Osteoblast (primary cell): ENCODE data around the gene IMPDH2. TPM values are rescaled to one million over a fixed set of nuclear protein-coding genes. Genes with fewer than 3 reads are reported as not detected.

Experiments used
- DNase-seq: peaks from one replicate; pipeline ENCODE4 v3.0.0; 2011; ENCODE audit warnings: low spot score, mixed read lengths; ENCODE audit not compliant: insufficient read length; ENCODE audit errors: missing footprints
- H2AFZ ChIP-seq: 2 replicates; pipeline ENCODE4 v1.6.0; 2011; ENCODE audit warnings: mild to moderate bottlenecking, low read length
- H3K27ac ChIP-seq: 2 replicates; pipeline ENCODE4 v1.5.1; 2011; ENCODE audit warnings: mild to moderate bottlenecking, low read depth, low read length, moderate library complexity
- H3K27me3 ChIP-seq: 2 replicates; pipeline ENCODE4 v1.6.0; 2012; ENCODE audit warnings: mild to moderate bottlenecking, control low read depth, inconsistent platforms, low read length, moderate library complexity; ENCODE audit not compliant: insufficient read depth
- H3K36me3 ChIP-seq: 2 replicates; pipeline ENCODE4 v1.5.1; 2011; ENCODE audit warnings: mild to moderate bottlenecking, low read length, control low read depth, moderate library complexity; ENCODE audit not compliant: insufficient read depth
- H3K4me1 ChIP-seq: 2 replicates; pipeline ENCODE4 v1.5.1; 2011; ENCODE audit warnings: mild to moderate bottlenecking, low read length, control low read depth, moderate library complexity; ENCODE audit not compliant: insufficient read depth
- H3K4me2 ChIP-seq: 2 replicates; pipeline ENCODE4 v1.6.0; 2011; ENCODE audit warnings: mild to moderate bottlenecking, low read length; ENCODE audit not compliant: insufficient read depth
- H3K4me3 ChIP-seq: fragments of 200-600 bp; sonication (generic); 3 replicates; pipeline ENCODE4 v1.5.1; 2012; ENCODE audit warnings: mild to moderate bottlenecking, low read length, inconsistent platforms; ENCODE audit not compliant: insufficient read depth
- H3K79me2 ChIP-seq: 2 replicates; pipeline ENCODE4 v1.6.0; 2012; ENCODE audit warnings: mild to moderate bottlenecking, low read length, control low read depth, inconsistent platforms; ENCODE audit not compliant: insufficient read depth
- H3K9me3 ChIP-seq: 2 replicates; pipeline ENCODE4 v1.5.1; 2011; ENCODE audit warnings: low read depth, low read length, control low read depth
- H4K20me1 ChIP-seq: 2 replicates; pipeline ENCODE4 v1.6.0; 2012; ENCODE audit warnings: mild to moderate bottlenecking, low read length, control low read depth; ENCODE audit not compliant: insufficient read depth
- total RNA-seq: library from RNA; depleted of rRNA; stranded (reverse); fragments of >200 nt; gene quantifications from 2 replicates; pipeline ENCODE4 v1.2.3, GENCODE V29; 2012
- TF ChIP-seq, protein P1 (sequence below): IDR thresholded peaks from 2 replicates; pipeline ENCODE4 v1.5.1; 2011; ENCODE audit warnings: mild to moderate bottlenecking, low read depth, low read length, moderate library complexity; ENCODE audit errors: extremely low read depth

The IMPDH2 gene
- total RNA-seq, 1 donor, result 273 TPM

DNA sequence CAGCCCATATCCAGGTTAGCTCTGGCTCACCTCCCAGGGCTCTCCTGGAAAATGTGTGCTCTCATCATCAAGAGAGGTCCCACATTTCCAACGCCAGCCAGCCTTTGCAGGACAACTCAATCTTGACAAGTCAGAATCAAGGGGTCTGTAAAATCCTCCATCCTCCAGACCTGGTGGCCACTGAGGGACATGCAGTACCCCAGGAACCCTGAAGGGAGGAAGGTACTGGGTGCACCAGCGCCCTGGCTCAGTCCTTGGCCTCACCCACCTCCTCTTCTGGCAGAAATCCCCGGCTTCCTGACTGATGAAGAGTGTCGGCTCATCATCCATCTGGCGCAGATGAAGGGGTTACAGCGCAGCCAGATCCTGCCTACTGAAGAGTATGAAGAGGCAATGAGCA is 28.0 kb downstream of the IMPDH2 start:
- TF ChIP-seq, protein P1, sequence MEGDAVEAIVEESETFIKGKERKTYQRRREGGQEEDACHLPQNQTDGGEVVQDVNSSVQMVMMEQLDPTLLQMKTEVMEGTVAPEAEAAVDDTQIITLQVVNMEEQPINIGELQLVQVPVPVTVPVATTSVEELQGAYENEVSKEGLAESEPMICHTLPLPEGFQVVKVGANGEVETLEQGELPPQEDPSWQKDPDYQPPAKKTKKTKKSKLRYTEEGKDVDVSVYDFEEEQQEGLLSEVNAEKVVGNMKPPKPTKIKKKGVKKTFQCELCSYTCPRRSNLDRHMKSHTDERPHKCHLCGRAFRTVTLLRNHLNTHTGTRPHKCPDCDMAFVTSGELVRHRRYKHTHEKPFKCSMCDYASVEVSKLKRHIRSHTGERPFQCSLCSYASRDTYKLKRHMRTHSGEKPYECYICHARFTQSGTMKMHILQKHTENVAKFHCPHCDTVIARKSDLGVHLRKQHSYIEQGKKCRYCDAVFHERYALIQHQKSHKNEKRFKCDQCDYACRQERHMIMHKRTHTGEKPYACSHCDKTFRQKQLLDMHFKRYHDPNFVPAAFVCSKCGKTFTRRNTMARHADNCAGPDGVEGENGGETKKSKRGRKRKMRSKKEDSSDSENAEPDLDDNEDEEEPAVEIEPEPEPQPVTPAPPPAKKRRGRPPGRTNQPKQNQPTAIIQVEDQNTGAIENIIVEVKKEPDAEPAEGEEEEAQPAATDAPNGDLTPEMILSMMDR, result no peak
- Histone ChIP-seq H3K27ac (no peak overlapping the region), H3K9me3 (no peaks in the 10 kb centered on the region), H3K4me1 (peaks cover 2% of the 10 kb centered on the region), H3K4me2 (no peak overlapping the region), H3K36me3 (no peaks in the 10 kb centered on the region), H3K27me3 (no peaks in the 10 kb centered on the region), H3K4me3 (no peak overlapping the region), H4K20me1 (peaks cover 2% of the 10 kb centered on the region), H3K79me2 (peaks cover 3% of the 10 kb centered on the region), H2AFZ (no peak overlapping the region)
- peak; percentile 60 for DNase-seq

DNA sequence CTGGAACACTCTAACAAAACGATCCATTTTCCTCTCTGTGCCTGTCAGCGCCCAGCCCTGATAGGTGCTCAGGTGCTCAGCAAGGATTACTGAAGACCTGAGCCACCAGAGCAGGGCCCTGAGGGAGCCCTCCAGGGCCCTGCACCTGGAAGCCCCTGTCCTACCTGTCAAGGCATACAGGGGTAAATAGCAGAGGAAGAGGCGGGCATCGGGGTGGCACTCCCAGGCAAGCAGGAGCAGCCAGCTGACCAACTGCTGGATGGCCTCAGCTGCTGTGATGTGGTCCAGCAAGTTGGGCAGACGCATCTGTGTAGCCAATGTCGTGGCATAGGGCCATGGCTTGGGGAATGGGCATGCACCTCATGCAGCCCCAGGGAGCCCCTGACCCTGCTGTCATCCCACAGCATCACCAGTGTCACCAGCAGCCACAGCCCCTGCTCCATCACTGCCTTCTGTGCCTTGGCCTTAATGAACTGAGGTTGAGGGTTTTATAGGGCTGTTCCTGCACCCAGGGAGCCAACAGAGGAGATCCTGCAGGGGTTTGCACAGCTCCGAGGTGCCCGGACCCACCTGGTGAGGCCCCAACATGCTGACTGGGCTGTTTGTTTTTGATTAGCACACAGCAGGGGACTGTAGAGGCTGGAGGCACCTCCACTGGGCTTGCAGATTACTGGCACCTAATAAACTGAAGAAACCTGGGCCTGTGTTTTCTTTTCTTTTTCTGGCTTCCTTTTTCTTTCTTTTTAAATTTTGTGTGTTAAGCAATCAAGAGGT is 29.9 kb downstream of the IMPDH2 start:
- H2AFZ ChIP-seq, result no peak overlapping the region
- peaks cover 2% of the 10 kb centered on the region for H4K20me1 ChIP-seq
- H3K79me2 ChIP-seq, result peaks cover 9% of the 10 kb centered on the region
- no peaks in the 10 kb centered on the region for H3K9me3 ChIP-seq
- DNase-seq, result peak; percentile 15
- no peaks in the 10 kb centered on the region for H3K4me1 ChIP-seq
- H3K27me3 ChIP-seq, result no peaks in the 10 kb centered on the region
- H3K27ac ChIP-seq, result no peak overlapping the region
- H3K36me3 ChIP-seq, result peaks cover 4% of the 10 kb centered on the region
- no peak overlapping the region for H3K4me3 ChIP-seq
- no peak overlapping the region for H3K4me2 ChIP-seq
- TF ChIP-seq, protein P1, result no peak

DNA sequence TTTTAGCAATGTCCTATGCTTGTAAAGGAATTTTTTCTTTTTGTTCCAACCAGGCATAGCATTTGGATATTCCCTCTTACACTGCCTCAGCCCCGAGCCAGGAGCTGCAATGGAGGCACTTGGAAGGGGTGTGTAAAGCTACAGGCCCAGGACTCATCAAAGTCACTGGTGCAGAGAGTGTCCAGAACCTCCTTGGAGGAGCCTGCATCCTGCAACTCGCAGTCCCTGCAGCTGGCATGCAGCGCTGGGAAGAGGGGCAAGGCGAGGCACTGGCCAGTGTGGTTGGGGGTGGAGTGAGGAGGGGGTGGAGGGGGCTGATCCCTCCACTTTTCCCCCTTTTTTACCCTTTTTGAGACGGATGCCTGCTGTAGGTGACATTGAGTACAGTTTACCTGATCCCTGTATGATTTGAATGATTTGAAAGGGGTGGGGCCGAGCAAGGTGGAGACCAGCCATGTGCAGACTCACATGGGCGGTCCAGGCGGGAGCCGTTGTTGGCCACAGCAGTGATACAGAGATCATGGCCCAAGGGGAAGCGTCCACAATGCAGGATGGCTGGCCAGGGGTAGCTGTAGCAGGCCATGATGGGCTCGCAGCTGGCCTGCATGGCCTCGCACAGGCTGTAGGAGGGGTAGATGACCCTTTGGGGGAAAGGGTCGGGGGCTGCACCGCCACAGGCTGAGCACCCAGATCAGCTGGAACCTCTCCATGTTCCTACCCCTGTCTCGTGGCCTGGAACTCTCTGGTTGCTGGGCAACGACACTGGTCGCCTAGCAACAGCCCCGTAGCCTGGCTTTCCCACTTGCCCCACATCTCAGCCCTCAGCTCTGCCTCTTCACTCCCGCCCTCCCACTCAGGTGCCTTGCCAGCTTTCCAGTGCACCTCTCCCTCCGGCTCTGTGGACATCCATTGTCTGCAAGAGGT is 31.2 kb downstream of the IMPDH2 start:
- no peaks in the 10 kb centered on the region for H3K9me3 ChIP-seq
- H2AFZ ChIP-seq, result no peak overlapping the region
- DNase-seq, result peak; percentile 34
- H3K4me2 ChIP-seq, result no peak overlapping the region
- TF ChIP-seq, protein P1, result no peak
- H3K4me1 ChIP-seq, result no peaks in the 10 kb centered on the region
- no peak overlapping the region for H3K27ac ChIP-seq
- H3K27me3 ChIP-seq, result no peaks in the 10 kb centered on the region
- H3K79me2 ChIP-seq, result peaks cover 18% of the 10 kb centered on the region
- H4K20me1 ChIP-seq, result peaks cover 2% of the 10 kb centered on the region
- H3K36me3 ChIP-seq, result peaks cover 9% of the 10 kb centered on the region
- no peak overlapping the region for H3K4me3 ChIP-seq

DNA sequence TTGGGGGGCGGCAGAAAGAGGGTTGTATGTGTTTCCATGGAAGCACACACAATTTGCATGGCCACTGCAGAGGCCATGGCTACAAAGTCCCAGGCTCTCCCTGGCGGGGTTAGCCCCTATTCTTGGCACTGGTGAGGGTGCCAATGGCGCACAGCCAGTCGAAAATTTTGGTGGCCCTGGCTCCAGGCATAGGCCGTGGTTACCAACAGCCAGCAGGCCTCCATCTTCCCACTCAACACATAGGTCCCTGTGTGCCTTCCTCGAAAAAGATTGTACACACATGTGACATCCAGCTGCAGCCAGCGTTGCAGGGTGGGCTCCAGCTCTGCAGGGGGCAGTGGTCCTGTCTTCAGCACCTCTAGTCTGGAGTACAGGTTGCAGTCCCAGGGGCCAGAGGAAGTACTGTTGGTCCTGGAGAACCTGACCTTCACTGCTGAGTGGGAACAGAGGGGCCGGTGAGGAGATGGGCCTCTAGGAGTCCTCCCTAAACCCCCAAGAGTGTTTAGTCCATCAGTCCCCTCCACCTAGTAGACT is 32.0 kb downstream of the IMPDH2 start:
- no peak overlapping the region for H2AFZ ChIP-seq
- H3K4me2 ChIP-seq, result no peak overlapping the region
- no peaks in the 10 kb centered on the region for H3K27me3 ChIP-seq
- H3K36me3 ChIP-seq, result peaks cover 9% of the 10 kb centered on the region
- peaks cover 22% of the 10 kb centered on the region for H3K79me2 ChIP-seq
- H3K4me1 ChIP-seq, result no peaks in the 10 kb centered on the region
- H3K9me3 ChIP-seq, result no peaks in the 10 kb centered on the region
- H3K27ac ChIP-seq, result no peak overlapping the region
- DNase-seq, result no peak
- TF ChIP-seq, protein P1, result no peak
- no peak overlapping the region for H3K4me3 ChIP-seq
- peaks cover 2% of the 10 kb centered on the region for H4K20me1 ChIP-seq
